Measurements from ENCODE around the gene TMEM178B.

DNA sequence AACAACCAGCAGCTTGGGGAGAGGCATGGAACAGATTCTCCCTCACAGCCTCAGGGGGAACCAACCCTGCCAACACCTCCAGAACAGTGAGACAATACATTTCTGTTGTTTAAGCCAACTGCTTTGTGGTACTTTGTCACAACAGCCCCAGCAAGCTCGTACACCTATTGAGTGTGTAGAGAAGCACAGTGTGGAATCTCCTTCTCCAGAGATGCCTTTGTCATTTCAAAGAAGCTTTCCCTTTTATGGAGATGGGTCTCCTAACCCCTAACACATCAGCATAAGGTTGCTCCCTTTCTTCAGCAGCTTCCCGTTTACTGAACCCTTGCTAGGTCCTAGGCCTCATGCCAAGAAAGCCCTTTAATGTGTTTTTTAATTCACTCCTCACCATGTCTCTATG, 416.6 kb downstream of the TMEM178B start:
- TF ChIP-seq, protein P1, sequence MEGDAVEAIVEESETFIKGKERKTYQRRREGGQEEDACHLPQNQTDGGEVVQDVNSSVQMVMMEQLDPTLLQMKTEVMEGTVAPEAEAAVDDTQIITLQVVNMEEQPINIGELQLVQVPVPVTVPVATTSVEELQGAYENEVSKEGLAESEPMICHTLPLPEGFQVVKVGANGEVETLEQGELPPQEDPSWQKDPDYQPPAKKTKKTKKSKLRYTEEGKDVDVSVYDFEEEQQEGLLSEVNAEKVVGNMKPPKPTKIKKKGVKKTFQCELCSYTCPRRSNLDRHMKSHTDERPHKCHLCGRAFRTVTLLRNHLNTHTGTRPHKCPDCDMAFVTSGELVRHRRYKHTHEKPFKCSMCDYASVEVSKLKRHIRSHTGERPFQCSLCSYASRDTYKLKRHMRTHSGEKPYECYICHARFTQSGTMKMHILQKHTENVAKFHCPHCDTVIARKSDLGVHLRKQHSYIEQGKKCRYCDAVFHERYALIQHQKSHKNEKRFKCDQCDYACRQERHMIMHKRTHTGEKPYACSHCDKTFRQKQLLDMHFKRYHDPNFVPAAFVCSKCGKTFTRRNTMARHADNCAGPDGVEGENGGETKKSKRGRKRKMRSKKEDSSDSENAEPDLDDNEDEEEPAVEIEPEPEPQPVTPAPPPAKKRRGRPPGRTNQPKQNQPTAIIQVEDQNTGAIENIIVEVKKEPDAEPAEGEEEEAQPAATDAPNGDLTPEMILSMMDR (IDR thresholded peaks at IDR 0.05): no peak
- no peak for TF ChIP-seq POLR2A (IDR thresholded peaks at IDR 0.05)

Measured in lower leg skin (tissue), 3 donors.